Cardiac muscle cell (in vitro differentiated cells and primary cell): ENCODE results near the gene ZMIZ2. TPM values are rescaled to one million over a fixed set of nuclear protein-coding genes. Genes with fewer than 3 reads are reported as not detected.

Experiments
- DNase-seq, 2 donors: peaks; one replicate each; pipeline versions ENCODE4 v3.0.0 to v3.0.0-alpha.2; 2010 to 2017; ENCODE audit warnings: low read depth in 1 of 2, low spot score in 1 of 2
- H3K27ac ChIP-seq: fragments of 200-600 bp; sonication (generic); 2 replicates; pipeline ENCODE4 v1.5.1; 2016
- H3K27me3 ChIP-seq: fragments of 200-600 bp; sonication (generic); 2 replicates; pipeline ENCODE4 v1.6.0; 2016; ENCODE audit warnings: control low read depth
- H3K36me3 ChIP-seq: fragments of 200-600 bp; sonication (generic); 2 replicates; pipeline ENCODE4 v1.5.1; 2016; ENCODE audit warnings: control low read depth
- H3K4me1 ChIP-seq: fragments of 200-600 bp; sonication (generic); 2 replicates; pipeline ENCODE4 v1.8.1; 2017; ENCODE audit warnings: low read depth, mild to moderate bottlenecking, mixed run types
- H3K4me3 ChIP-seq: fragments of 200-600 bp; sonication (generic); 2 replicates; pipeline ENCODE4 v1.5.1; 2016; ENCODE audit warnings: mild to moderate bottlenecking
- H3K9me3 ChIP-seq: fragments of 200-600 bp; sonication (generic); 2 replicates; pipeline ENCODE4 v1.5.1; 2017; ENCODE audit warnings: low read depth, mild to moderate bottlenecking, control low read depth
- polyA plus RNA-seq: library from polyadenylated mRNA; unstranded; fragments of >200 nt; fragmentation: Nextera tagmentation; extraction: Ambion mirVana; gene quantifications from 2 replicates; pipeline ENCODE4 v1.2.1, GENCODE V29; 2016
- total RNA-seq: library from RNA; depleted of rRNA; stranded (reverse); fragments of >200 nt; gene quantifications from 2 replicates; pipeline ENCODE4 v1.2.3, GENCODE V29; 2016
- TF ChIP-seq, protein P1 (sequence below): IDR thresholded peaks from 2 replicates; pipeline ENCODE4 v1.5.1; 2012; ENCODE audit warnings: low read depth, mild to moderate bottlenecking, low read length

ZMIZ2 gene
- total and polyA plus RNA-seq, 2 experiments from 2014 or later = 47.7 to 58.9 TPM

DNA sequence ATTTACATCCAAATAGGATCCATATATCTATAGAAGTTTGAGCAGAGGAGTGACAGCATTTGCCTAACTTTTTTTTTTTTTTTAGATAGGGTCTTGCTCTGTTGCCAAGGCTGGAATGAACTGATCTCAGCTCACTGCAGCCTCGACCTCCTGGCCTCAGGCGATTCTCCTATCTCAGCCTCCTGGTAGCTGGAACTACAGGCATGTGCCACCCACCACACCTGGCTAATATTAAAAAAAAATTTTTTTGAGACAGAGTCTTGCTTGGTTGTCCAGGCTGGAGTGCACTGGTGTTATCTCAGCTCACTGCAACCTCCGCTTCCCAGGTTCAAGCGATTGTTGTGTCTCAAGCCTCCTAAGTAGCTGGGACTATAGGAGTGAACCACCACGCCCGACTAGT, 62.9 kb downstream of the ZMIZ2 start:
- DNase-seq = no peak
- Histone ChIP-seq H3K4me1 (no peaks in the 10 kb centered on the region), H3K27ac (no peak overlapping the region), H3K27me3 (no peaks in the 10 kb centered on the region), H3K36me3 (no peaks in the 10 kb centered on the region), H3K9me3 (no peaks in the 10 kb centered on the region), H3K4me3 (no peak overlapping the region)
- TF ChIP-seq, protein P1, sequence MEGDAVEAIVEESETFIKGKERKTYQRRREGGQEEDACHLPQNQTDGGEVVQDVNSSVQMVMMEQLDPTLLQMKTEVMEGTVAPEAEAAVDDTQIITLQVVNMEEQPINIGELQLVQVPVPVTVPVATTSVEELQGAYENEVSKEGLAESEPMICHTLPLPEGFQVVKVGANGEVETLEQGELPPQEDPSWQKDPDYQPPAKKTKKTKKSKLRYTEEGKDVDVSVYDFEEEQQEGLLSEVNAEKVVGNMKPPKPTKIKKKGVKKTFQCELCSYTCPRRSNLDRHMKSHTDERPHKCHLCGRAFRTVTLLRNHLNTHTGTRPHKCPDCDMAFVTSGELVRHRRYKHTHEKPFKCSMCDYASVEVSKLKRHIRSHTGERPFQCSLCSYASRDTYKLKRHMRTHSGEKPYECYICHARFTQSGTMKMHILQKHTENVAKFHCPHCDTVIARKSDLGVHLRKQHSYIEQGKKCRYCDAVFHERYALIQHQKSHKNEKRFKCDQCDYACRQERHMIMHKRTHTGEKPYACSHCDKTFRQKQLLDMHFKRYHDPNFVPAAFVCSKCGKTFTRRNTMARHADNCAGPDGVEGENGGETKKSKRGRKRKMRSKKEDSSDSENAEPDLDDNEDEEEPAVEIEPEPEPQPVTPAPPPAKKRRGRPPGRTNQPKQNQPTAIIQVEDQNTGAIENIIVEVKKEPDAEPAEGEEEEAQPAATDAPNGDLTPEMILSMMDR = no peak

- no peaks in the 10 kb centered on the region for H3K4me1 ChIP-seq
- H3K27me3 ChIP-seq = no peaks in the 10 kb centered on the region
- DNase-seq = no peak
- TF ChIP-seq, protein P1 = no peak
- H3K36me3 ChIP-seq = no peaks in the 10 kb centered on the region
- H3K4me3 ChIP-seq = no peak overlapping the region
- H3K9me3 ChIP-seq = no peaks in the 10 kb centered on the region
- no peak overlapping the region for H3K27ac ChIP-seq
Measured at GRCh38 chr7:44814919-44815318, 66.3 kb downstream of the ZMIZ2 start.

- Histone ChIP-seq H3K36me3 (no peaks in the 10 kb centered on the region), H3K27me3 (no peaks in the 10 kb centered on the region), H3K27ac (no peak overlapping the region), H3K9me3 (no peaks in the 10 kb centered on the region), H3K4me3 (no peak overlapping the region), H3K4me1 (no peaks in the 10 kb centered on the region)
- no peak for DNase-seq
- TF ChIP-seq, protein P1 = no peak
Measured at GRCh38 chr7:44819292-44819691, 70.6 kb downstream of the ZMIZ2 start.

Other genes with a start within 250 kb of the ZMIZ2 start
- gene NPC1L1, start 207.5 kb upstream of the ZMIZ2 start, total RNA-seq = 0.21 TPM in 1 of 2 replicates, not detected in the other
- not detected in 2 replicates for gene NPC1L1, start 207.5 kb upstream of the ZMIZ2 start, polyA plus RNA-seq
- gene DDX56, start 174.9 kb upstream of the ZMIZ2 start, total RNA-seq = 52.3 and 65.2 TPM in 2 replicates
- 62.1 and 78.1 TPM in 2 replicates for gene DDX56, start 174.9 kb upstream of the ZMIZ2 start, polyA plus RNA-seq
- gene TMED4, start 166.6 kb upstream of the ZMIZ2 start, total RNA-seq = 318 and 319 TPM in 2 replicates
- 124 and 144 TPM in 2 replicates for gene TMED4, start 166.6 kb upstream of the ZMIZ2 start, polyA plus RNA-seq
- gene OGDH, start 142.2 kb upstream of the ZMIZ2 start, total RNA-seq = 110 and 111 TPM in 2 replicates
- 71.9 and 80.0 TPM in 2 replicates for gene OGDH, start 142.2 kb upstream of the ZMIZ2 start, polyA plus RNA-seq
- 903 and 1,485 TPM in 2 replicates for gene PPIA, start 47.8 kb downstream of the ZMIZ2 start, total RNA-seq
- 1,946 and 2,579 TPM in 2 replicates for gene PPIA, start 47.8 kb downstream of the ZMIZ2 start, polyA plus RNA-seq
- 219 and 319 TPM in 2 replicates for gene H2AZ2, start 99.2 kb downstream of the ZMIZ2 start, total RNA-seq
- 178 and 294 TPM in 2 replicates for gene H2AZ2, start 99.2 kb downstream of the ZMIZ2 start, polyA plus RNA-seq
- gene PURB, start 136.7 kb downstream of the ZMIZ2 start, total RNA-seq = 15.3 and 27.9 TPM in 2 replicates
- gene PURB, start 136.7 kb downstream of the ZMIZ2 start, polyA plus RNA-seq = 3.3 and 6.0 TPM in 2 replicates
- 0.21 and 0.25 TPM in 2 replicates for gene MYO1G, start 230.2 kb downstream of the ZMIZ2 start, total RNA-seq
- gene MYO1G, start 230.2 kb downstream of the ZMIZ2 start, polyA plus RNA-seq = 0.20 and 0.78 TPM in 2 replicates